Brain microvascular endothelial cell (primary cell): ENCODE results near the gene CCM2L.

ENCODE experiments used
- DNase-seq: peaks from one replicate; pipeline ENCODE4 v3.0.0-alpha.2; 2020
- H3K27ac ChIP-seq: fragments of 250-450 bp; sonication (Bioruptor Pico); 2 replicates; pipeline ENCODE4 v1.5.1; 2020; ENCODE audit warnings: mild to moderate bottlenecking, moderate library complexity
- H3K27me3 ChIP-seq: fragments of 250-450 bp; sonication (Bioruptor Pico); replicated peaks from 2 replicates; pipeline ENCODE4 v1.5.1; 2020; ENCODE audit warnings: mild to moderate bottlenecking
- H3K36me3 ChIP-seq: fragments of 250-450 bp; sonication (Bioruptor Pico); replicated peaks from 2 replicates; pipeline ENCODE4 v1.5.1; 2020; ENCODE audit warnings: mild to moderate bottlenecking
- H3K4me3 ChIP-seq: 2 replicates; pipeline ENCODE4 v1.5.1; 2011; ENCODE audit warnings: low read depth, mild to moderate bottlenecking, control low read depth, low read length, moderate library complexity
- in situ Hi-C: cut with HindIII; loops from 2 replicates; pipeline ENCODE4 v1.10.0; 2017; ENCODE audit warnings: low sequenced_read_pairs, low pct_ligation_motif_present
- TF ChIP-seq, protein P1 (sequence below): IDR thresholded peaks from 2 replicates; pipeline ENCODE4 v1.5.1; 2011; ENCODE audit warnings: low read depth, mild to moderate bottlenecking, moderate library complexity, low read length, control low read depth, inconsistent platforms; ENCODE audit errors: missing control alignments

The CCM2L gene

DNA sequence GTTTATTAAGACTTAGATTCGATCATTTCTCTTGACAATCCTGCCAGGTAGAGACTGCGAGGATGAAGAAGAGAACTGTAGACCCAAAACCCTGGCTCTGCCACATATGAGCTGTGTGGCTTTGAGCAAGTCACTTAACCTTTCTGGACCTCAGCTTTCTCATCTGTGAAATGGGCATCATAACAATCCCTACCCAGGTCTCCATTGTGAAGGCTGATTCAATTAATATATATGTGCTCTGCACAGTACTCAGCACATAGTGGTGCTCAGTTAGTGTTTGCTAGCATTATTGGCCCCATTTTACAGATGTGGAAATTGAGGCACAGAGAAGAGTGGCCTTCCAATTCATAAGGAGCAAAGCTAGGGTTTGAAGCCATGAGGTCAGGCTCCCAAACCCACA is 34.4 kb upstream of the CCM2L start:
- no peak for DNase-seq
- in situ Hi-C loops: no loop called here
- Histone ChIP-seq H3K36me3 (no peaks in the 10 kb centered on the region), H3K27ac (no peak overlapping the region), H3K27me3 (peaks cover 10% of the 10 kb centered on the region), H3K4me3 (no peak overlapping the region)
- TF ChIP-seq, protein P1, sequence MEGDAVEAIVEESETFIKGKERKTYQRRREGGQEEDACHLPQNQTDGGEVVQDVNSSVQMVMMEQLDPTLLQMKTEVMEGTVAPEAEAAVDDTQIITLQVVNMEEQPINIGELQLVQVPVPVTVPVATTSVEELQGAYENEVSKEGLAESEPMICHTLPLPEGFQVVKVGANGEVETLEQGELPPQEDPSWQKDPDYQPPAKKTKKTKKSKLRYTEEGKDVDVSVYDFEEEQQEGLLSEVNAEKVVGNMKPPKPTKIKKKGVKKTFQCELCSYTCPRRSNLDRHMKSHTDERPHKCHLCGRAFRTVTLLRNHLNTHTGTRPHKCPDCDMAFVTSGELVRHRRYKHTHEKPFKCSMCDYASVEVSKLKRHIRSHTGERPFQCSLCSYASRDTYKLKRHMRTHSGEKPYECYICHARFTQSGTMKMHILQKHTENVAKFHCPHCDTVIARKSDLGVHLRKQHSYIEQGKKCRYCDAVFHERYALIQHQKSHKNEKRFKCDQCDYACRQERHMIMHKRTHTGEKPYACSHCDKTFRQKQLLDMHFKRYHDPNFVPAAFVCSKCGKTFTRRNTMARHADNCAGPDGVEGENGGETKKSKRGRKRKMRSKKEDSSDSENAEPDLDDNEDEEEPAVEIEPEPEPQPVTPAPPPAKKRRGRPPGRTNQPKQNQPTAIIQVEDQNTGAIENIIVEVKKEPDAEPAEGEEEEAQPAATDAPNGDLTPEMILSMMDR: no peak

DNA sequence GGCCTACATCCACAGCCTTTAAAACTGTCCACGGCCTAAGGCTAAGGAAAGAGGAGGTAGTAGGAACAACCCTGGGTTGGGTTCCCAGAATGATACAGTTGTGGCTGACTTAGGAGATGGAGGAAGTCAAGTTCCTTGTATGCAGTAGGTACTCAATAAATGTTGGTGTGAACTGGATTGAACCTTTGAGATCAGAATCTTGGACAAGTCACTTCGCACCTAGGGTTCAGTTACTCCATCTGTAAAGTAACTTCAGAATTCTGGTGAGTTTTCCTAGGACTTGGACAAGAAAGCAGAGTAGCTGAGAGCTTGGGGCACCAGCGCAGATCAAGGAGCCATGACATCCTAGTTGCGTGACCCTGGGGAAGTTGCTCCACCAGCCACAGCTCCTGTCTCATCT is 33.2 kb upstream of the CCM2L start:
- no peaks in the 10 kb centered on the region for H3K36me3 ChIP-seq
- DNase-seq: no peak
- no peak overlapping the region for H3K27ac ChIP-seq
- TF ChIP-seq, protein P1: no peak
- H3K27me3 ChIP-seq: peaks cover 2% of the 10 kb centered on the region
- no peak overlapping the region for H3K4me3 ChIP-seq
- in situ Hi-C loops: no loop called here

DNA sequence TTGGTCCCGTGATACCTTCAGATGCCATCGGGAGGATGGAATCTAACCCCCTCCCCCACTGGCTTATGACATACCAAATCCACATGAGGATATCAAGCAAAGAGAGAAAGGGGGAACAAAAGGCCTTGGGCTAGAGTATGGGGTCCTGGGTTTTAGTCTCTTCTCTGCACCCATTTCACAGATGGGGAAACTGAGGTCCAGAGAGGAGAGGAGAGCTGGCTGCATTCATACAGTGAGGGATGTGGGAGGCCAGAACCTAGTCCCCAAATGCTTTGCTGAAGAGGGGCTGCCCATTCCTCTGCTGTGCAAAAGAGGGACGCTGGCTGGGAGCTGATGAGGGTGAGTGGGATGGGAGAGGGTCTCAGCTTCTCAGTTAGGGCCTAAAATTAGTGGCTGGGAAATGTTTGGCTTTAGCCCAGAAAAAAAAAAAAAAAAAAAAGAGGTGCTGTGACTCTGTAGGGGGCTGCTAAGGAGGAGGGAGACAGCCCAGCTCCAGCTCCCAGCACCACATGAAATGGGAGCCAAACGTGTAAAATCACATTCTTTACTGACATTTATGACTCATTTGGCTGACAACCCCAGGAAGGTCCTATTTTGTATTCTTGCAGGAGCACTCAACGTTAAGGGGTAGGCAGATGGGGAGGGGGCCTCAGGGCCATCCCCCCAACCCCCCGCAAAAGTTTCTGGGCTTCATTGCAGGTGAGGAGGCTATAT is 30.4 kb upstream of the CCM2L start:
- in situ Hi-C loops: no loop called here
- TF ChIP-seq, protein P1: no peak
- Histone ChIP-seq H3K27me3 (peaks cover 2% of the 10 kb centered on the region), H3K27ac (no peak overlapping the region), H3K4me3 (no peak overlapping the region), H3K36me3 (no peaks in the 10 kb centered on the region)
- DNase-seq: no peak

- no peaks in the 10 kb centered on the region for H3K36me3 ChIP-seq
- no peak overlapping the region for H3K27ac ChIP-seq
- TF ChIP-seq, protein P1: no peak
- in situ Hi-C loops: no loop called here
- DNase-seq: no peak
- H3K4me3 ChIP-seq: no peak overlapping the region
- no peaks in the 10 kb centered on the region for H3K27me3 ChIP-seq
Observed at GRCh38 chr20:31981784-31982183, 28.5 kb upstream of the CCM2L start.

GRCh38 chr20:31984981-31985471 is 25.2 kb upstream of the CCM2L start:
- Histone ChIP-seq H3K27me3 (no peaks in the 10 kb centered on the region), H3K27ac (no peak overlapping the region), H3K4me3 (no peak overlapping the region), H3K36me3 (no peaks in the 10 kb centered on the region)
- in situ Hi-C loops: no loop called here
- DNase-seq: no peak
- TF ChIP-seq, protein P1: no peak

- TF ChIP-seq, protein P1: no peak
- no peaks in the 10 kb centered on the region for H3K27me3 ChIP-seq
- peak; percentile 8 for DNase-seq
- no peak overlapping the region for H3K4me3 ChIP-seq
- H3K27ac ChIP-seq: no peak overlapping the region
- H3K36me3 ChIP-seq: no peaks in the 10 kb centered on the region
- in situ Hi-C loops: no loop called here
Observed at GRCh38 chr20:31987744-31988143, 22.5 kb upstream of the CCM2L start.
